ENCODE measurements around the gene ATP5F1A. TPM values are rescaled to one million over a fixed set of nuclear protein-coding genes. Genes with fewer than 3 reads are reported as not detected.

The ATP5F1A gene
- polyA plus RNA-seq, 1 donor (not counting 4 experiments of a cell fraction or from before 2014, with no cell fraction given): 512 TPM

GRCh38 chr18:46097431-46097800 is 680 bp downstream of the ATP5F1A start:
- no peak for FAIRE-seq
- Histone ChIP-seq H3K36me3 (ENCODE audit: control insufficient read depth in 2 of 2, extremely low read depth in 1 of 2, insufficient read depth in 2 of 2, low read length in 2 of 2) (peaks cover 4 to 11% of the 10 kb centered on the region in 2 experiments), H3K4me1 (ENCODE audit: control insufficient read depth, extremely low read depth, insufficient read depth, low read length) (peaks cover 10% of the 10 kb centered on the region), H3K27me3 (ENCODE audit: control insufficient read depth, extremely low read depth, insufficient read depth, low read length) (no peaks in the 10 kb centered on the region), H3K27ac (ENCODE audit: control insufficient read depth, insufficient read depth, low read length) (peak overlapping the region; percentile 92), H3K9me3 (ENCODE audit: control insufficient read depth, low read depth, low read length) (no peaks in the 10 kb centered on the region), H2AFZ (ENCODE audit: control insufficient read depth, low read length) (peak overlapping the region; percentile 96), H3K9ac (ENCODE audit: control insufficient read depth, extremely low read depth, insufficient read depth, low read length) (peak overlapping the region; percentile 98), H3K4me2 (ENCODE audit: control insufficient read depth, extremely low read depth, insufficient read depth, low read depth, low read length) (peak overlapping the region; percentile 97), H3K79me2 (ENCODE audit: control insufficient read depth, insufficient read depth, low read length) (peaks cover 55% of the 10 kb centered on the region), H3K9me1 (ENCODE audit: control insufficient read depth, extremely low read depth, insufficient read depth, low read length) (no peaks in the 10 kb centered on the region), H4K20me1 (ENCODE audit: control insufficient read depth, extremely low read depth, insufficient read depth, low read length) (no peaks in the 10 kb centered on the region), H3K4me3 (ENCODE audit: control insufficient read depth in 2 of 3, extremely low read depth in 1 of 3, insufficient read depth in 2 of 3, low read depth in 1 of 3, low read length in 3 of 3) (peak overlapping the region; percentile 72 to 99 (median 97))
- TF ChIP-seq EZH2 (IDR thresholded peaks at IDR 0.05; ENCODE audit: low read length): no peak
- no peak for TF ChIP-seq CTCF (optimal IDR thresholded peaks at IDR 0.05 in 1 of 3, IDR thresholded peaks at IDR 0.05 in 1 of 3, conservative IDR thresholded peaks at IDR 0.05 in 1 of 3; ENCODE audit: extremely low read depth in 1 of 3, insufficient read depth in 2 of 3, low read length in 3 of 3)
- dilution Hi-C loops (cut with MboI; ENCODE audit: extremely low pct_ligation_motif_present, low sequenced_read_pairs): no loop called here
- no peak for DNase-seq (ENCODE audit: low read depth, low spot score)

DNA sequence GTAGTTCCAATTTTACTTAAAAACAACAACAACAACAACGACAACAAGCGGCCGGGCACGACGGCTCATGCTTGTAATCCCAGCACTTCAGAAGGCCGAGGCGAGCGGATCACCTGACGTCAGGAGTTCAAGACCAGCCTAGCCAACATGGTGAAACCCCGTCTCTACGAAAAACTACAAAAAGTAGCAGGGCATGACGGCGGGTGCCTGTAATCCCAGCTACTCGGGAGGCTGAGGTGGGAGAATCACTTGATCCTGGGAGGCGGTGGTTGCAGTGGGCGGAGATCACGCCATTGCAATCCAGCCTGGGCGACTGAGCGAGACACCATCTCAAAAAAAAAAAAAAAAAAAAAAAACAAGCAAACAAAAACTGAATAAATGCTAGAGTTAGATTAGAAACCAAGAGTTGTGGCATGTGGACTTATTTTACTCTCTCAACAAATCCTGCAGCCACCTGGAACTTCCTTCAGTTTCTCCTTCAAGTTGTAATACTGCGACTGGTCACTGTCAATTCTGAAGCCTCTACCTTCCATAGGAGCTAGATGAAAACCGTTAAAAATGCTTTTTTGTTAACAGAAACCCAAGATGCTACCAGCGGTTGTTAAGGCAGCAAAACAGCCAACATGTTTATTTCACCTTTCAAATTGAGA is 1.3 kb downstream of the ATP5F1A start:
- peaks cover 10% of the 10 kb centered on the region for H3K4me1 ChIP-seq (ENCODE audit: control insufficient read depth, extremely low read depth, insufficient read depth, low read length)
- dilution Hi-C loops (cut with MboI; ENCODE audit: extremely low pct_ligation_motif_present, low sequenced_read_pairs): no loop called here
- FAIRE-seq: no peak
- no peaks in the 10 kb centered on the region for H4K20me1 ChIP-seq (ENCODE audit: control insufficient read depth, extremely low read depth, insufficient read depth, low read length)
- no peaks in the 10 kb centered on the region for H3K9me1 ChIP-seq (ENCODE audit: control insufficient read depth, extremely low read depth, insufficient read depth, low read length)
- H3K9me3 ChIP-seq (ENCODE audit: control insufficient read depth, low read depth, low read length): no peaks in the 10 kb centered on the region
- peak overlapping the region; percentile 98 for H3K9ac ChIP-seq (ENCODE audit: control insufficient read depth, extremely low read depth, insufficient read depth, low read length)
- peaks cover 60% of the 10 kb centered on the region for H3K79me2 ChIP-seq (ENCODE audit: control insufficient read depth, insufficient read depth, low read length)
- no peak for DNase-seq (ENCODE audit: low read depth, low spot score)
- peaks cover 6 to 11% of the 10 kb centered on the region in 2 experiments for H3K36me3 ChIP-seq (ENCODE audit: control insufficient read depth in 2 of 2, extremely low read depth in 1 of 2, insufficient read depth in 2 of 2, low read length in 2 of 2)
- TF ChIP-seq EZH2 (IDR thresholded peaks at IDR 0.05; ENCODE audit: low read length) (no peak), CTCF (optimal IDR thresholded peaks at IDR 0.05 in 1 of 3, IDR thresholded peaks at IDR 0.05 in 1 of 3, conservative IDR thresholded peaks at IDR 0.05 in 1 of 3; ENCODE audit: extremely low read depth in 1 of 3, insufficient read depth in 2 of 3, low read length in 3 of 3) (no peak)
- H3K27ac ChIP-seq (ENCODE audit: control insufficient read depth, insufficient read depth, low read length): peak overlapping the region; percentile 92
- no peaks in the 10 kb centered on the region for H3K27me3 ChIP-seq (ENCODE audit: control insufficient read depth, extremely low read depth, insufficient read depth, low read length)
- peak overlapping the region; percentile 97 for H3K4me2 ChIP-seq (ENCODE audit: control insufficient read depth, extremely low read depth, insufficient read depth, low read depth, low read length)
- peak overlapping the region; percentile 72 to 99 (median 97) for H3K4me3 ChIP-seq (ENCODE audit: control insufficient read depth in 2 of 3, extremely low read depth in 1 of 3, insufficient read depth in 2 of 3, low read depth in 1 of 3, low read length in 3 of 3)
- no peak overlapping the region for H2AFZ ChIP-seq (ENCODE audit: control insufficient read depth, low read length)
